Endothelial cell of hepatic sinusoid (primary cell): Measurements from ENCODE around the gene SLC27A1.

Source experiments
- in situ Hi-C: cut with HindIII; loops from 2 replicates; pipeline ENCODE4 v1.10.0; 2017; ENCODE audit warnings: low sequenced_read_pairs

SLC27A1 gene

DNA sequence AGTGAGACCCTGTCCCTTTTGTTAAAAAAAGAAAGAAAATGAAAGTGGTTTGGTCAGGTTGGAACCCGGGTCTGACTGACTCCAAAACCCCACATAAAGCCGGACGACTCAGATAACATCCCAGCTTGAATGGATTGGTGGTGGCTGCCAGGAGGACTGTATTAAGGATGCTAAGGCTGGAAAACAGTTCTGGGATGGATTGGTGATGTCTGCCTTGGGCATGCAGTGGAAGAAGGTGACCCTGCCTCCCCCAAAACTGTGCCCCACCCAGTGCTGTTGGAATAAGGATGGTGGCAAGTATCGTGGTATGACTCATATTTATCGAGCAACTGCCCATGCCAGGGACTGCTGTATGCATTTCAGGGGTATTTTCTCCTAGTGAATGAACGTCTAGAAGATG, 66.6 kb downstream of the SLC27A1 start:
- in situ Hi-C loops: no loop called here

DNA sequence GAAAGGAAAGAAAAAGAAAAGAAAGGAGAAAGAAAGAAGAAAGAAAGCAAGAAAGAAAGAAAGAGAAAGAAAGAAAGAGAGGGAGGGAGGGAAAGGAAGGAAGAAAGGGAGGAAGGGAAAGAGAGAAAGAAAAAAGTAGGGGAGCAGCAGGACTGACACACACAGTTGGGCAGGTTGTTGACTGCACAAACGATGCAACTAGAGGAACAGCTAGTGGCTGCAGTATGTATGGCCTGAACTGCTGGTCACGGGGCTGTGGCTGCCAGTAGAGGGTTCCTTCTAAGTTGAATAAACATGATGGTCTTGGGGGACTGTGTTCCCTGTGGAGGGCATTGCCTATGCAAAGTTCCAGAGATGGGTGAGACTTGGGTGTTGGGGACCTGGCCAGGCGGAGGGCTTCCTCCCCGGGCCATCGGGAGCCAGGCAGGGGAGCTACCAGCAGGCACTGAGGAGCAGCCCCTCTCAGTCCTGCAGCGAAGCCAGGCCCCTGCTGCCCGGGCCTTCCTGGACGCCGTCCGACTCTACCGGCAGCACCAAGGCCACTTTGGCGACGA, 68.4 kb downstream of the SLC27A1 start:
- in situ Hi-C loops: no loop called here

DNA sequence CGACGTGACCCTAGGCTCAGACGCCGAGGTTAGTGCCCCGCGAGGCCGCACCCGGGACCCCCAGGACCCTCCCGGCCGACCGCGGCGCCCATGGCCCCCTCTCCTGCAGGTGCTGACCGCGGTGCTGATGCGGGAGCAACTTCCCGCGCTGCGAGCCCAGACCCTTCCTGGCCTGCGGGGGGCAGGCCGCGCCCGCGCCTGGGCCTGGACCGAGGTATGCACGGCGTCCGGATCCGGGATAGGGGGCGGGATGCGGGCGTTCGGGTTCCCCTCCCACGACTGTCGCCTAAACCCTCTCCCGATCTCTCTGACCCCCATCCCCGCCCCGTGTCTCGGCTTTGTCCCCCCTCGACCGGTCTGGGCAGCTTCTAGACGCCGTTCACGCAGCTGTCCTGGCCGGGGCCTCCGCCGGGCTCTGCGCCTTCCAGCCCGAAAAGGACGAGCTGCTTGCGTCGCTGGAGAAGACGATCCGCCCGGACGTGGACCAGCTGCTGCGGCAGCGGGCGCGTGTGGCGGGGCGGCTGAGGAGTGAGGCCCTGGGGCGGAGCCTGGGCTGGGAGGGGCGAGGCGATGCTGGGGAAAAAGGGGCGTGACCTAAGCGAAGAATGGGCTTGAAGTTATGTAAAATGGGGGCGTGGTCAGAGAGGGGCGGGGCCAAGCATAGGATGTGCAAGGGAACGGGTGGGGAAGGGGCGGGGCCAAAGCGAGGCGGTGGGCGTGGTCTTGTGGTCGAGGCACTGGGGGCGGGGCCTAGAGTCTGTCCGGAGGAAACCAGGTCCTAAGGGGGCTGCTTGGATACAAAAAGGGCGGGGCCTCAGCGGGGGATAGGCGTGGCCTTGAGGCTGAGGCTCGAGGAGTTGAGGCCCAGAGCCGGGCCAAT, 69.2 kb downstream of the SLC27A1 start:
- in situ Hi-C loops: no loop called here

DNA sequence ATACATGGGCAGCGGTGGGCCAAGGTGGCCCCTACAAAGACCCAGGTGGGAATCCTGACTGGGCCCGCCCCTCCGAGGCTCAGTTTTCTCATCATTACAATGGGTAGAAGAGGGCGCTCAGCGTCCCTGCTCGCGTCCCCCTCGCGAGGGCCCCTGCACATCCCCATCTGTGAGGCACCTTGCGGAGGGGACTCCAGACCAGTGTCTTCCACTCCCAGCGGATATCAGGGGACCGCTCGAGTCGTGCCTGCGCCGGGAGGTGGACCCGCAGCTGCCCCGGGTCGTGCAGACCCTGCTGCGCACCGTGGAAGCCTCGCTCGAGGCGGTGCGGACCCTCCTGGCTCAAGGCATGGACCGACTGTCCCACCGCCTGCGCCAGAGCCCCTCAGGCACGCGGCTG, 69.8 kb downstream of the SLC27A1 start:
- in situ Hi-C loops: no loop called here

DNA sequence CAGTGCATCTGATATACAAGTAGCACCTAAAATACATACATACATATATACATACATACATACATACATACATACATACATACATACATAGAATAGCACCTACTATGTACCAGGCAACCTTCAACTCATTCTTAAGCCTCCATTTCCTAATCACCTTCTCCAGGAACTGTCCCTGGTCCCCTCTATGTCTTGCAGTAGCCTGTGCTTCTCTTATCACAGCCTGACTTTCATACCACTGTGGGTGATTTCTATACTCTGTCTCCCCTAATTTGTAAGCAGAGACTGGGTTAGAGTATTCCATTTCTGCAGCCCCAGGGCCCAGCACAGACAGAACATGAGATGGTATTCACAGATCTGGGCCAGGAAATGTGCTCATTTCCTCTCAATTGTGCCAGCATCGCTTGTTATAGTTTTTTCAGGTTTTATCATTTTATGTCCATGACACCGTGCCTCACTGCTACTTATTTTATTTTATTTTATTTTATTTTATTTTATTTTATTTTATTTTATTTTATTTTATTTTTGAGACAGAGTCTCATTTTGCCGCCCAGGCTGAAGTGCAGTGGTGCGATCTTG, 70.9 kb downstream of the SLC27A1 start:
- in situ Hi-C loops: no loop called here

DNA sequence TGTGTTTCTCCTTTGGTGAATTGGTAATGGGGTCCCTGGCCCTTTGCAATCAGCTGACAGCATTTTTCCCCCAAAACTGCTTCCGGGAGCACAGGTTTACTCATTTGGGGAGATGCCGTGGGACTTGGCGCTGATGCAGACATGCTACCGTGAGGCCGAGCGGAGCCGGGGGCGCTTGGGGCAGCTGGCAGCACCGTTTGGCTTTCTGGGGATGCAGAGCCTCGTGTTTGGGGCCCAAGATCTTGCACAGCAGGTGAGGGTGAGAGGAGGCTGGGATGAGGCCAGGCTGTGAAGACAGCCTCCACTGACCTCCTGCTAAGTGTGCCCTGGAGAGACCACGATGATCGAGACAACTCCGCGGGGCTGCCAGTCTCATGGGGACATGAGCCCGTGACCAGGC, 71.7 kb downstream of the SLC27A1 start:
- in situ Hi-C loops: no loop called here

GRCh38 chr19:17542793-17543582, 72.7 kb downstream of the SLC27A1 start:
- in situ Hi-C loops: no loop called here

- in situ Hi-C loops: no loop called here
Measured at GRCh38 chr19:17543986-17544385, 73.7 kb downstream of the SLC27A1 start.

DNA sequence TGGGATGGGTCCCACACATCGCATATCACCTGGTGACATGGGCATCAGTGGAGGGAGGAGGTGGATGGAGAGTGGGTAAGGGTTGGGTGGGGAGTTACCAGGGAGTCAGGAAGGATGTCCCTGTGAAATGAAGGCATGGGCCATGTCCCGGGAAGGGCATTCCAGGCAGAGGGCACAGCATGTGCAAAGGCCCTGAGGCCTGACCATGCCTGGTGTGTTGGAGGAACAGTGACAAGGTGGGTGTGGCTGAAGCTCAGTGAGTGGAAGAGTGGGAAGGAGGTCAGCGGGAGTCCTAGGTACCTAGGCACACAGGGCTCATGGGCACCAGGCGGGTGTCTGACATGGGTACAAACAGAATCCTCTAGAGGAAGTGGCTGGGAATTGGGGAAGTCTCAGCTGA, 74.1 kb downstream of the SLC27A1 start:
- in situ Hi-C loops: no loop called here

DNA sequence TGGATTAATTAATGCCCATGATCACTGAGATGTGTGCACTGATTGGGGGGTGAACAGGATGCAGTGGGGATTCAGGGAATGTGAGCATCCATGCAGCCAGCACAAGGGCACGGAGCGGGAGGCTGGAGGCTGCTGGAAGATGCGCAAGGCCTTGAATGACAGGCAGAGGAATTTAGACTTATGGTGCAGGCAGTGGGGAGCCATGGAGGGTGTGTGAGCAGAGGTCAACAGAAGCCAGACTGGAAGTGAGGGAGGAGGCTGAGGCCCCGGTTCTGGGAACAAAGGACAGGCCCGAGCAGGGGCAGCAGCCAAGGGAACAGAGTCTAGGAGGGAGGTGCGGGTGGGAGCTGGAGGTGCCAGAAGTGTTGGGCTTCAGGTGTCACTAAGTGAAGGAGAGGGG, 77.8 kb downstream of the SLC27A1 start:
- in situ Hi-C loops: no loop called here

GRCh38 chr19:17549085-17549740, 78.9 kb downstream of the SLC27A1 start:
- in situ Hi-C loops: no loop called here

- in situ Hi-C loops: loop anchor here (25.0 kb wide), 1 partner anchor 238 kb away; the partner anchor contains the start of genes ABHD8, DDA1 and MRPL34
Measured at GRCh38 chr19:17550076-17550667, 79.8 kb downstream of the SLC27A1 start.

DNA sequence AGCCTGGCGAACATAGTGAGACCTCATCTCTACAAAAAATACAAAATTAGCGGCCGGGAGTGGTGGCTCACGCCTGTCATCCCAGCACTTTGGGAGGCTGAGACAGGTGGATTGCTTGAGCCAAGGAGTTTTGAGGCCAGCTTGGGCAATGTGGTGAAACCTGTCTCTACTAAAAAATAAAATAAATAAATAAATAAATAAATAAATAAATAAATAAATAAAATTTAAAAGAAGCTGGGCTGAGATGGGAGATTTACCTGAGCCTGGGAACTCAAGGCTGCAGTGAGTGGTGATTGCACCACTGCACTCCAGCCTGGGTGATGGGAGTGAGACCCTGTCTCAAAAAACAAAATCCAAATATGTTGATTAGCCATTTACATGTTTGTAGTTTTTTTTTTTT, 82.4 kb downstream of the SLC27A1 start:
- in situ Hi-C loops: loop anchor here (25.0 kb wide), 1 partner anchor 240 kb away; the partner anchor contains the start of genes ABHD8, DDA1 and MRPL34

DNA sequence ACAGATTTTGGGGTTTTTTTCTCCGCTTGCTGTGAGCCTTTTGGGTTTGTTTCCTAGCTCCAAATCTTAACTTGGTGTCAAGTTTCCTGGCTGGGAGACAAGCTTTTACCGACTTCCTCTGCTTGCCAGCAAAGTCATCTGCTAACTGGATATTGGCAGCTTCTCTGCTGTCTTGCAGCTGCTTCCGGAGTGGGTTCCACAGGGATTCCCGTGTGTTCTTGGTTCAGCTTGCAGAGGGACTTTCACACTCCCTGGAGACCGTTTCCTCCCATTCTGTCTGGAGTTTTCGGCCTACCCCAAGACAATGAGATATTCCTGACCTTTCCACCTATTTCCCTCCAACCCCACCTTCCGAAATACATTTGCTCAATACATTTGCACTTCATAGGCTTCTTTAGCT, 82.9 kb downstream of the SLC27A1 start:
- in situ Hi-C loops: loop anchor here (25.0 kb wide), 1 partner anchor 241 kb away; the partner anchor contains the start of genes ABHD8, DDA1 and MRPL34

DNA sequence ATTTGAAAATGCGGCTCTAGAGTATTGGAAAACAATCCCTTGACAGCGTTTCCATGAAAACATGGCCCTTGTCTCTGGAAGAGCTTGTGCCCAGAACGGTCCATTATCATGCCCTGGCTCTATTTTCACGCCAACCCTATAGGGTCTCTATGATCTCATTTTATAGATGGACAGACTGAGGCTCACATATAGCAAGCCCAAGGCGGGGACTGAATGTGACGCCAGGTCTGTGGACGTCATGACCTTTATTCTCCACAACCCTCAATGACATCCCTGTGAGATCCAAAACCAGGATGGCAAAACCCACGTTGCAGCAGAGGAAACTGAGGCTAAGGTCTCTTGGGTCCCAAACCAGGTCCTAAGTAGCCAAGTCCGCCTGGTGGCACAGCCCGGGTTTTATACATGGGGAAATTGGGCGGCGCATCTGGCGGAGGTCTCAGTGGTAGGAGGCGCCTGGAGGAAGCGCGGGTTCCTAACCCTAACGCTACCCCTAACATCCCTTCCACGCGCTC, 84.7 kb downstream of the SLC27A1 start:
- in situ Hi-C loops: loop anchor here (25.0 kb wide), 1 partner anchor 243 kb away; the partner anchor contains the start of genes ABHD8, DDA1 and MRPL34

DNA sequence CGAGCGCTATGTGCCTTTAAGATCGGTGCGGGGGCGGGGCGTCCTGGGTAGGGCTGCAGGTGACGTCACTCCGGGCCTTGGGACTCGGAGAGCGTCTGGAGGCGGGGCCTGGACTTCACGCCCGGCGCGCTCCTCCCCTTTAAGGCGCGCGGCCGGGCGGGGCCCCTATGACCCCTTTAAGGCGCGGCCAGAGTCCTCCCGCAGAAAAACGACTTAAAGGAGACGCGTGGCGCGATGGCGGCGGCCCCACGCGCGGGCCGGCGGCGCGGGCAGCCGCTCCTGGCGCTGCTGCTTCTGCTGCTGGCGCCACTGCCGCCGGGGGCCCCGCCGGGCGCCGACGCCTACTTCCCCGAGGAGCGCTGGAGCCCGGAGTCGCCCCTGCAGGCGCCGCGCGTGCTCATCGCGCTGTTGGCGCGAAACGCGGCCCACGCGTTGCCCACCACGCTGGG, 85.2 kb downstream of the SLC27A1 start, which contains the start of gene COLGALT1:
Gene COLGALT1 (plus strand): TSS at position 170 of the 449 bp plus-strand sequence. CDS start 65 bp downstream, at position 235.
- in situ Hi-C loops: loop anchor here (25.0 kb wide), 1 partner anchor 243 kb away; the partner anchor contains the start of genes ABHD8, DDA1 and MRPL34
